Neural progenitor cell (in vitro differentiated cells): Measurements from ENCODE around the gene CPXM1.

ENCODE experiments used
- CTCF ChIP-seq: fragments of 200-600 bp; sonication (generic); IDR thresholded peaks from 2 replicates; pipeline ENCODE4 v1.5.1; 2017; ENCODE audit warnings: antibody characterized with exemption, mild to moderate bottlenecking
- EZH2 ChIP-seq: fragments of 200-600 bp; sonication (generic); IDR thresholded peaks from 2 replicates; pipeline ENCODE4 v1.6.1; 2017; ENCODE audit warnings: antibody characterized with exemption, mild to moderate bottlenecking, moderate library complexity
- EZH2phosphoT487 ChIP-seq: fragments of 200-600 bp; sonication (generic); IDR thresholded peaks from 2 replicates; pipeline ENCODE4 v1.6.1; 2017; ENCODE audit warnings: antibody characterized with exemption

DNA sequence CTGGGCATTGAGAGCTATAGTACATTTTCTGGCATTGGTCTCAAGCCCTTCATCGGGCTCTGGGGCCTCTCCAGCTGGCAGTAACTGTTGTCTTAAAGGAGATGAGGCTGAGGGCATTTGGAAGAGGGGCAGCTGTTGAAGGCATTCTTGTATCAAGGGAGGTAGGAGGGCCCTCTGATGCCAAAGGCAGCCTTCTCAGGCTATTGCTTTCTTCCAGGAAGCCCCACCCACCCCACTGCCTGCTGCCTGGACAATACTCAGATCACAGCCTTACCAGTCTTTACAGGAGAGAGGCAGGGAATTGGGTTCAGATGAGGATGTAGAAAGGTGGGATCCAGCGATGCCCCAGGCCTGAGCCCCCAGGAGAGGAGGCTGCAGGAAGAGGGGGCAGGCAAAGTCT is 46.0 kb downstream of the CPXM1 start:
- no peak for TF ChIP-seq CTCF
- TF ChIP-seq EZH2: no peak
- TF ChIP-seq EZH2phosphoT487: no peak
